Endodermal cell (in vitro differentiated cells): ENCODE data around the gene MYH9. TPM values are rescaled to one million over a fixed set of nuclear protein-coding genes. Genes with fewer than 3 reads are reported as not detected.
A peak's percentile ranks its signal among the peaks of the same experiment; 100 is the strongest.

Source experiments
- DNase-seq: peaks from one replicate; pipeline ENCODE4 v3.0.0-alpha.2; 2017
- H3K27ac ChIP-seq: 2 replicates; pipeline ENCODE4 v1.5.1; 2013; ENCODE audit warnings: mild to moderate bottlenecking, low read depth, low read length, moderate library complexity
- H3K27me3 ChIP-seq: 2 replicates; pipeline ENCODE4 v1.6.1; 2013; ENCODE audit warnings: mild to moderate bottlenecking, low read length, moderate library complexity; ENCODE audit not compliant: insufficient read depth, control insufficient read depth, poor library complexity, severe bottlenecking
- H3K36me3 ChIP-seq: 2 replicates; pipeline ENCODE4 v1.7.0; 2013; ENCODE audit warnings: mild to moderate bottlenecking, low read length, moderate library complexity; ENCODE audit not compliant: control insufficient read depth, insufficient read depth
- H3K4me1 ChIP-seq: one replicate; pipeline ENCODE4 v1.7.0; 2013; ENCODE audit warnings: low read length; ENCODE audit not compliant: control insufficient read depth, insufficient read depth
- H3K4me3 ChIP-seq: 2 replicates; pipeline ENCODE4 v1.5.1; 2013; ENCODE audit warnings: mild to moderate bottlenecking, low read length, moderate library complexity
- H3K9ac ChIP-seq: 2 replicates; pipeline ENCODE4 v1.6.1; 2013; ENCODE audit warnings: mild to moderate bottlenecking, low read length, moderate library complexity; ENCODE audit not compliant: poor library complexity, severe bottlenecking; ENCODE audit errors: extremely low read depth
- H3K9me3 ChIP-seq: 2 replicates; pipeline ENCODE4 v1.6.1; 2013; ENCODE audit warnings: mild to moderate bottlenecking, low read length, moderate library complexity; ENCODE audit not compliant: control insufficient read depth
- H3K27ac Mint-ChIP-seq: 2 replicates; pipeline ENCODE4 v1.8.0; 2020; ENCODE audit warnings: mixed read lengths
- H3K27me3 Mint-ChIP-seq: 2 replicates; pipeline ENCODE4 v1.8.0; 2021; ENCODE audit warnings: mild to moderate bottlenecking, mixed read lengths; ENCODE audit not compliant: insufficient read depth
- H3K36me3 Mint-ChIP-seq: 2 replicates; pipeline ENCODE4 v1.8.0; 2020; ENCODE audit warnings: low read depth, mixed read lengths
- H3K4me1 Mint-ChIP-seq: 2 replicates; pipeline ENCODE4 v1.8.0; 2020; ENCODE audit warnings: mixed read lengths
- H3K4me3 Mint-ChIP-seq: 2 replicates; pipeline ENCODE4 v1.8.0; 2020; ENCODE audit warnings: mild to moderate bottlenecking, moderate library complexity, mixed read lengths
- H3K9me3 Mint-ChIP-seq: 2 replicates; pipeline ENCODE4 v1.8.0; 2020; ENCODE audit warnings: mild to moderate bottlenecking, mixed read lengths
- WGBS, 2 experiments: methylation state at CpG; one replicate each; pipeline versions ENCODE4 v1.1.5 to v1.1.7; 2013; ENCODE audit warnings: missing lambda C conversion rate in 2 of 2, mixed read lengths in 1 of 2; ENCODE audit not compliant: insufficient coverage in 1 of 2, insufficient read length in 1 of 2; 5-methylcytosine and 5-hydroxymethylcytosine counted together
- total RNA-seq, 2 donors: library from RNA; stranded (reverse); fragmentation: NEBNext Ultra II Directional in 1 of 2; extraction: Animal tissue kit (Norgen Biotek cat#: 25700) in 1 of 2; gene quantifications; 2 replicates in 1 of 2; 3 replicates in 1 of 2; pipeline ENCODE4 v1.2.1, GENCODE V29; 2021
- TF ChIP-seq, protein P1 (sequence below): fragments of 200-600 bp; sonication (generic); conservative IDR thresholded peaks from 2 replicates; pipeline ENCODE4 v1.5.0; 2021; ENCODE audit warnings: antibody characterized with exemption, mild to moderate bottlenecking

Gene MYH9
- total RNA-seq, 2 donors from 2014 or later: 270 to 288 TPM

DNA sequence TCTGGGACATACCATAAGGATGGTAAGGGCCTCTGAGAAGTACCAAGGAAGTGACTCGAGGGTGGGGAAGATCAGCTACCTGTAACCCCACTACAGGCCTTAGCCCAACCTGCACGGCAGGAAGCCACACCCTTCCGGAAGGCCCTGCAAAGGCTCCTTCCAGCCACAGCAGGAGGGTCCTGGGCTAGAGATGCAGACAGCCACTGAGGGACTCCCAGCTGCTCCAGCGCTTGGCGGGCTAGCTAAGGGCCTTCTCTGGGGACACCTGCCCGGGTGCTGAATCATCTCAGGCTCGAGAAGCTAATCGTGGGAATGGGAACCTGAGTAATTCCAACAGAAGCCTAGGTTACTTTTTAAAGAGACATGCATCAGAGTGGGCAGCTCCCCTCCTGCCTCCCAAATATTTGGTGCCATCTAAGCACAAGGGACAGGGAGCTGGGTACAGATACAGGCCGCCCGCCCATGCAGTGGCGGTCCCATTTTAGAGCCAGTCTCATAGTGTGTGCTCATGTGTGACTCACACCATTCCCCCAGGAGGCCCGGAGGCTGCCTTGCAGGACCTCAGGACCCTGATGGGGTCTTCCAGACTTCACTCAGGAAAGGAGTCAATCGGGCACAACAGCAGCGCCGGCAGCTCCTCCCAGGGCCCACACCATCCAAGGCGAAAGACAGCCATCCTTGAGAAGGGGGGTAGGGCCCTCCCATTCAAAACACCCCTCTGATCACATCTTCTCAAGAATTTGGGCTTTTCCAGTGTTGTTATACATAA, 8.0 kb downstream of the MYH9 start:
- Mint-ChIP-seq H3K4me1 (peaks cover 3% of the 10 kb centered on the region), H3K9me3 (no peaks in the 10 kb centered on the region), H3K27ac (no peak overlapping the region), H3K4me3 (no peak overlapping the region), H3K27me3 (no peaks in the 10 kb centered on the region), H3K36me3 (peaks cover 44% of the 10 kb centered on the region)
- H3K27ac ChIP-seq: no peak overlapping the region
- WGBS, 2 experiments: 92 to 93% methylated on average over 9 to 16 of the region's 16 CpGs
- no peaks in the 10 kb centered on the region for H3K4me1 ChIP-seq
- no peaks in the 10 kb centered on the region for H3K27me3 ChIP-seq
- no peak overlapping the region for H3K9ac ChIP-seq
- TF ChIP-seq, protein P1, sequence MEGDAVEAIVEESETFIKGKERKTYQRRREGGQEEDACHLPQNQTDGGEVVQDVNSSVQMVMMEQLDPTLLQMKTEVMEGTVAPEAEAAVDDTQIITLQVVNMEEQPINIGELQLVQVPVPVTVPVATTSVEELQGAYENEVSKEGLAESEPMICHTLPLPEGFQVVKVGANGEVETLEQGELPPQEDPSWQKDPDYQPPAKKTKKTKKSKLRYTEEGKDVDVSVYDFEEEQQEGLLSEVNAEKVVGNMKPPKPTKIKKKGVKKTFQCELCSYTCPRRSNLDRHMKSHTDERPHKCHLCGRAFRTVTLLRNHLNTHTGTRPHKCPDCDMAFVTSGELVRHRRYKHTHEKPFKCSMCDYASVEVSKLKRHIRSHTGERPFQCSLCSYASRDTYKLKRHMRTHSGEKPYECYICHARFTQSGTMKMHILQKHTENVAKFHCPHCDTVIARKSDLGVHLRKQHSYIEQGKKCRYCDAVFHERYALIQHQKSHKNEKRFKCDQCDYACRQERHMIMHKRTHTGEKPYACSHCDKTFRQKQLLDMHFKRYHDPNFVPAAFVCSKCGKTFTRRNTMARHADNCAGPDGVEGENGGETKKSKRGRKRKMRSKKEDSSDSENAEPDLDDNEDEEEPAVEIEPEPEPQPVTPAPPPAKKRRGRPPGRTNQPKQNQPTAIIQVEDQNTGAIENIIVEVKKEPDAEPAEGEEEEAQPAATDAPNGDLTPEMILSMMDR: no peak
- H3K9me3 ChIP-seq: no peaks in the 10 kb centered on the region
- DNase-seq: peak; percentile 73
- H3K36me3 ChIP-seq: peaks cover 69% of the 10 kb centered on the region
- H3K4me3 ChIP-seq: no peak overlapping the region

DNA sequence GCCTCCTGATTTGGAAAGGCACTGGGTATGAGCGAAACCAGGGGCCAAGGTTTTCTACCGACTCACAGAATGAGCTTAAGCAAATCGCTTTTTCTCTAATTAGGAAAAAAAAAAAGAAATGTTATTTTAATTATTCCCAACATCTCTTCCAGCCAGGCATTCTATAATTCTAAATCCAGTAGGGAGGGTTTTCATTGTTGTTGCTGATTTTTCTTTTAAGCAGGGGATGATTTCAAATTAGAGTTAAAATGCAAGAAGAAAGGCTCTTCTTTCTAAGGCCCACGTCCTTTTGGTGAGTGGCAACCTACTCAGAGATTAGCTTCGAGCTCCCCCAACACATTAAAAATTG, 8.9 kb downstream of the MYH9 start:
- peaks cover 40% of the 10 kb centered on the region for H3K36me3 Mint-ChIP-seq

DNA sequence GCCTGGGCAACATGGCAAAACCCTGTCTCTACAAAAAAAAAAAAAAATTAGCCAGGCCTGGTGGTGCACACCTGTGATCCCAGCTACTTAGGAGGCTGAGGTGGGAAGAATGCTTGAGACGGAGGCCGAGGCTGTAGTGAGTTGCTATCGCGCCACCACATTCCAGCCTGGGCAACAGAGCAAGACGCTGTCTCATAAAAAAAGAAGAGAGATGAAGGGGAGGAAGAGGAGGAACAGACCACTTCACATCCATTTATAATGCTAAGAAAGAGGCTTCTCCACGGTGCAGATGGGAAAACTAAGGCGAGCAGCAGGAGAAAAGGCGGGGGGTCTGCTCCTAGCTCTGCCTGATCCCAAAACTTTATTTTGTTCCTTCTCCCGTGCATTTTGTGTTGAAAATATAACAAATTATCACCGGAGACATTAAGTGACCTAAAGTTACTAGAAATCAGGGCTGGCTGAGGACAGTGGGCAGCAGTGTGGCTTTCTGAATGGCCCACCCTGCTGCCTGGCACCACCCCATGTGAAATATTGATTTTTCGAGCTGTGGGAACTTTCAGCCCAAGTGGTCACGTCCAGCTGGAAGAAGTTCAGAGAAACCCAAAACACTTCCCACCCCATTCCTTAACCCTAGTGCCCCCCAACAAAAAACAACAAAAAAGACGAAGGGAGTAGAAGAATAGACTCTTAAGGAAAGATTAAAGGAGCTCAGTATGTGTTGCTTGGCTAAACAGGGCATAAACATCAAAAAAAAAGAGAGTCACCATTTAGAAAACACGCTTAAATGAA, 9.5 kb downstream of the MYH9 start:
- Histone ChIP-seq H3K27ac (no peak overlapping the region), H3K9ac (no peak overlapping the region), H3K4me3 (no peak overlapping the region), H3K9me3 (no peaks in the 10 kb centered on the region), H3K36me3 (peaks cover 66% of the 10 kb centered on the region), H3K27me3 (no peaks in the 10 kb centered on the region), H3K4me1 (no peaks in the 10 kb centered on the region)
- Mint-ChIP-seq H3K27ac (no peak overlapping the region), H3K9me3 (no peaks in the 10 kb centered on the region), H3K4me1 (peaks cover 7% of the 10 kb centered on the region), H3K36me3 (peaks cover 41% of the 10 kb centered on the region), H3K4me3 (no peak overlapping the region), H3K27me3 (no peaks in the 10 kb centered on the region)
- no peak for DNase-seq
- TF ChIP-seq, protein P1: no peak
- 92 to 95% methylated on average over 10 to 13 of the region's 14 CpGs for WGBS, 2 experiments

More for the DNA sequence above, 8.9 kb downstream of the MYH9 start:
- no peak overlapping the region for H3K27ac Mint-ChIP-seq
- TF ChIP-seq, protein P1: no peak
- peaks cover 66% of the 10 kb centered on the region for H3K36me3 ChIP-seq
- H3K27me3 ChIP-seq: no peaks in the 10 kb centered on the region
- no peak overlapping the region for H3K4me3 ChIP-seq
- WGBS, 2 experiments: 99 to 100% methylated on average over 2 to 5 of the region's 5 CpGs
- DNase-seq: no peak
- H3K4me1 Mint-ChIP-seq: peaks cover 2% of the 10 kb centered on the region
- no peaks in the 10 kb centered on the region for H3K9me3 ChIP-seq
- H3K27ac ChIP-seq: no peak overlapping the region
- H3K9ac ChIP-seq: no peak overlapping the region
- no peaks in the 10 kb centered on the region for H3K9me3 Mint-ChIP-seq
- H3K27me3 Mint-ChIP-seq: no peaks in the 10 kb centered on the region
- no peaks in the 10 kb centered on the region for H3K4me1 ChIP-seq
- H3K4me3 Mint-ChIP-seq: no peak overlapping the region
